ENCODE measurements around the gene SDCCAG8.

The SDCCAG8 gene

GRCh38 chr1:243542739-243543415 is 287.0 kb downstream of the SDCCAG8 start:
- H3K79me2 ChIP-seq = no peaks in the 10 kb centered on the region
- H3K9ac ChIP-seq = no peak overlapping the region
- peak; percentile 6 for TF ChIP-seq CTCF (IDR thresholded peaks at IDR 0.05)

DNA sequence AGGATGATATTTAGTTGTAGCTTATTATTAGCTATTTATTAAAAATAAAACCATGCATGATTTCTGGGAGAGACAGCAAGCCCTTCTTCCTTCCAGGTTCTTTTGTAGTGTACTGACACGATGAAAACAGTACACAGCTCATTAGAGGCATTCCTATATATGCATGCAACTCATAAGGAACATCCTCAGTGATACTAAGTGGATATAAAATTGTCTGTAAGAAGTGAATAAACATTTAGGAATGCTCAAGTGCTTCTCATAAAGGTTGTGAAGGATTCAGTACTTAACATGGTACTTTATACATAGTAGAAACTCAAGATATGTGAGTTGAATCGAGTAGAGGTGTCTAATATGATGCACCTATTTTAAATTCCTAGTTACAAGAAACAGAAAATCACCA is 287.7 kb downstream of the SDCCAG8 start:
- Histone ChIP-seq H3K4me2 (ENCODE audit: low read length) (no peak overlapping the region), H3K27ac (no peak overlapping the region), H3K4me1 (peaks cover 2% of the 10 kb centered on the region), H3K9me3 (ENCODE audit: control insufficient read depth, low read length) (no peaks in the 10 kb centered on the region), H3K4me3 (ENCODE audit: low read depth, low read length) (no peak overlapping the region), H3K27me3 (ENCODE audit: control insufficient read depth, insufficient read depth, low read length) (no peaks in the 10 kb centered on the region), H3K9ac (no peak overlapping the region), H3K79me2 (no peaks in the 10 kb centered on the region), H2AFZ (no peak overlapping the region), H3K36me3 (ENCODE audit: control insufficient read depth, insufficient read depth, low read length) (no peaks in the 10 kb centered on the region)
- no peak for TF ChIP-seq CTCF (IDR thresholded peaks at IDR 0.05)

More at GRCh38 chr1:243542739-243543415, 287.0 kb downstream of the SDCCAG8 start:
- Histone ChIP-seq H3K4me1 (peaks cover 2% of the 10 kb centered on the region), H3K27ac (no peak overlapping the region), H3K4me3 (ENCODE audit: low read depth, low read length) (no peak overlapping the region), H2AFZ (no peak overlapping the region), H3K36me3 (ENCODE audit: control insufficient read depth, insufficient read depth, low read length) (no peaks in the 10 kb centered on the region), H3K4me2 (ENCODE audit: low read length) (no peak overlapping the region), H3K27me3 (ENCODE audit: control insufficient read depth, insufficient read depth, low read length) (no peaks in the 10 kb centered on the region), H3K9me3 (ENCODE audit: control insufficient read depth, low read length) (no peaks in the 10 kb centered on the region)

- H3K27me3 ChIP-seq (ENCODE audit: control insufficient read depth, insufficient read depth, low read length) = no peaks in the 10 kb centered on the region
- H3K4me3 ChIP-seq (ENCODE audit: low read depth, low read length) = no peak overlapping the region
- no peak overlapping the region for H3K4me2 ChIP-seq (ENCODE audit: low read length)
- peaks cover 2% of the 10 kb centered on the region for H3K4me1 ChIP-seq
- H3K36me3 ChIP-seq (ENCODE audit: control insufficient read depth, insufficient read depth, low read length) = no peaks in the 10 kb centered on the region
- TF ChIP-seq CTCF (IDR thresholded peaks at IDR 0.05) = no peak
- H3K9ac ChIP-seq = no peak overlapping the region
- no peaks in the 10 kb centered on the region for H3K9me3 ChIP-seq (ENCODE audit: control insufficient read depth, low read length)
- peaks cover 3% of the 10 kb centered on the region for H3K79me2 ChIP-seq
- H2AFZ ChIP-seq = no peak overlapping the region
- H3K27ac ChIP-seq = no peak overlapping the region
Measured at GRCh38 chr1:243546457-243546856, 290.6 kb downstream of the SDCCAG8 start.

GRCh38 chr1:243547891-243548290 is 292.1 kb downstream of the SDCCAG8 start:
- Histone ChIP-seq H3K79me2 (peaks cover 3% of the 10 kb centered on the region), H3K9ac (no peak overlapping the region), H3K9me3 (ENCODE audit: control insufficient read depth, low read length) (no peaks in the 10 kb centered on the region), H2AFZ (no peak overlapping the region), H3K4me1 (peaks cover 2% of the 10 kb centered on the region), H3K27me3 (ENCODE audit: control insufficient read depth, insufficient read depth, low read length) (no peaks in the 10 kb centered on the region), H3K27ac (no peak overlapping the region), H3K4me2 (ENCODE audit: low read length) (no peak overlapping the region), H3K36me3 (ENCODE audit: control insufficient read depth, insufficient read depth, low read length) (no peaks in the 10 kb centered on the region), H3K4me3 (ENCODE audit: low read depth, low read length) (no peak overlapping the region)
- no peak for TF ChIP-seq CTCF (IDR thresholded peaks at IDR 0.05)

DNA sequence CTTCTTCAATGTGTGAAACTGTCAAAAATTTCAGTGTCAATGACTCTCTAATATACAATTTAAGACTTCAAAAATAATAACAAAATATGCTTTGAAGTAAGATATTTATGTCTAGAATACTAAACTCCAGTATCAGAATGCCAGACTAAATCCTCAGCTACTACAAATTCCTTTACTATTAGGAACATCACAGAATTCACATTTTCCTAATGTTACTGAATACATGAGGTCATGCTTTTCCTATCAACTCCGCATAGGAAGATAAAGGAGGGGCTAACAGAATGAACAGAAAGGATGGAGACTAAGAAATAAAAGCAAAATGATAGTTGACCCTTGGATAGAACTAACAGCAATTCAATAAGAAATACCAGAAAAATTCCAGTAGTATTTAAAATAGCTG is 292.7 kb downstream of the SDCCAG8 start:
- Histone ChIP-seq H3K36me3 (ENCODE audit: control insufficient read depth, insufficient read depth, low read length) (no peaks in the 10 kb centered on the region), H3K9me3 (ENCODE audit: control insufficient read depth, low read length) (no peaks in the 10 kb centered on the region), H3K27me3 (ENCODE audit: control insufficient read depth, insufficient read depth, low read length) (no peaks in the 10 kb centered on the region), H3K79me2 (peaks cover 3% of the 10 kb centered on the region), H2AFZ (no peak overlapping the region), H3K4me2 (ENCODE audit: low read length) (no peak overlapping the region), H3K27ac (no peak overlapping the region), H3K4me1 (no peaks in the 10 kb centered on the region), H3K9ac (no peak overlapping the region), H3K4me3 (ENCODE audit: low read depth, low read length) (no peak overlapping the region)
- no peak for TF ChIP-seq CTCF (IDR thresholded peaks at IDR 0.05)
